Tibial nerve (tissue), 4 donors: Measurements from ENCODE around the gene ST3GAL4.

Source experiments
- EP300 ChIP-seq, 2 donors: sonication (generic); formaldehyde crosslinking; IDR thresholded peaks; one replicate each; pipeline ENCODE4 v1.6.1; 2017; ENCODE audit warnings: antibody characterized with exemption in 2 of 2, mild to moderate bottlenecking in 1 of 2
- TF ChIP-seq, protein P1 (sequence below), 5 experiments: fragments of 200-600 bp in 3 of 5; fragments of 450-650 bp in 2 of 5; sonication (generic) in 3 of 5; IDR thresholded peaks; one replicate each; pipeline ENCODE4 v1.5.1; 2016 to 2019; ENCODE audit warnings: antibody characterized with exemption in 5 of 5, mild to moderate bottlenecking in 3 of 5, moderate library complexity in 2 of 5

DNA sequence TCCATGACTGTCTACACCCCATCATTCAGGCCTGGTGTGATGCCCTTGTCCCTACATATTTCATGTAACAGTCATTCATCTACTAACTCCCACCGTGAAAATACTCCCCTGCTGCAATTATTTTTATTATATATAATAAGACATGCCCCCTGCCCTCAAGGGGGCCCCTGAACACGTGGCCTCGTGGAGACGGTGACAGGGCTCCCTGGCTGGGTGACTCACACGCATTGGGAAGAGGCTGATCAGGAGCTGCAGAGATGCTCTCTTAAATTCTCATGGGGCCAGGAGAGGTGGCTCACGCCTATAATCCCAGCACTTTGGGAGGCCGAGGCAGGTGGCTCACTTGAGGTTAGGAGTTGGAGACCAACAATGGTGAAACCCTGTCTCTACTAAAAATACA lies 88.6 kb downstream of the ST3GAL4 start:
- TF ChIP-seq, protein P1, sequence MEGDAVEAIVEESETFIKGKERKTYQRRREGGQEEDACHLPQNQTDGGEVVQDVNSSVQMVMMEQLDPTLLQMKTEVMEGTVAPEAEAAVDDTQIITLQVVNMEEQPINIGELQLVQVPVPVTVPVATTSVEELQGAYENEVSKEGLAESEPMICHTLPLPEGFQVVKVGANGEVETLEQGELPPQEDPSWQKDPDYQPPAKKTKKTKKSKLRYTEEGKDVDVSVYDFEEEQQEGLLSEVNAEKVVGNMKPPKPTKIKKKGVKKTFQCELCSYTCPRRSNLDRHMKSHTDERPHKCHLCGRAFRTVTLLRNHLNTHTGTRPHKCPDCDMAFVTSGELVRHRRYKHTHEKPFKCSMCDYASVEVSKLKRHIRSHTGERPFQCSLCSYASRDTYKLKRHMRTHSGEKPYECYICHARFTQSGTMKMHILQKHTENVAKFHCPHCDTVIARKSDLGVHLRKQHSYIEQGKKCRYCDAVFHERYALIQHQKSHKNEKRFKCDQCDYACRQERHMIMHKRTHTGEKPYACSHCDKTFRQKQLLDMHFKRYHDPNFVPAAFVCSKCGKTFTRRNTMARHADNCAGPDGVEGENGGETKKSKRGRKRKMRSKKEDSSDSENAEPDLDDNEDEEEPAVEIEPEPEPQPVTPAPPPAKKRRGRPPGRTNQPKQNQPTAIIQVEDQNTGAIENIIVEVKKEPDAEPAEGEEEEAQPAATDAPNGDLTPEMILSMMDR (IDR thresholded peaks at IDR 0.05): no peak
- no peak for TF ChIP-seq EP300 (IDR thresholded peaks at IDR 0.05)
